Measurements from ENCODE around the gene FAM153A. TPM values are rescaled to one million over a fixed set of nuclear protein-coding genes. Genes with fewer than 3 reads are reported as not detected.
"Not testable (repeated sequence)": the region's sequence is repeated elsewhere in the genome, so short reads cannot be mapped to it uniquely, and the experiment has no call there.

FAM153A gene
- total RNA-seq, result 1 to 10 TPM in 2 of 4 donors, under 1 TPM in 1, not detected in 1; 0.28 to 3.3 (median 1.5) TPM

GRCh38 chr5:177782792-177783633 is at the start of gene FAM153A:
Gene FAM153A, minus strand, starts transcription at chr5:177782899.
- H3K27ac ChIP-seq, H3K36me3 ChIP-seq, DNase-seq, H3K9me3 ChIP-seq, H3K4me3 ChIP-seq, H3K27me3 ChIP-seq, H3K4me1 ChIP-seq: not testable (repeated sequence)

- H3K9me3 ChIP-seq, H3K27ac ChIP-seq, DNase-seq, H3K4me1 ChIP-seq, H3K36me3 ChIP-seq, H3K27me3 ChIP-seq, H3K4me3 ChIP-seq: not testable (repeated sequence)
Measured at GRCh38 chr5:177832287-177832686, 49.6 kb upstream of the FAM153A start.

GRCh38 chr5:177826073-177826472 is 43.4 kb upstream of the FAM153A start:
- not testable (repeated sequence) for DNase-seq, H3K27ac ChIP-seq, H3K27me3 ChIP-seq, H3K4me1 ChIP-seq, H3K9me3 ChIP-seq, H3K4me3 ChIP-seq, H3K36me3 ChIP-seq

GRCh38 chr5:177824776-177825175 is 42.1 kb upstream of the FAM153A start:
- H3K27me3 ChIP-seq, H3K9me3 ChIP-seq, H3K27ac ChIP-seq, H3K4me1 ChIP-seq, H3K36me3 ChIP-seq, H3K4me3 ChIP-seq, DNase-seq: not testable (repeated sequence)

GRCh38 chr5:177822489-177822888 is 39.8 kb upstream of the FAM153A start:
- not testable (repeated sequence) for H3K36me3 ChIP-seq, H3K4me3 ChIP-seq, DNase-seq, H3K4me1 ChIP-seq, H3K9me3 ChIP-seq, H3K27me3 ChIP-seq, H3K27ac ChIP-seq

GRCh38 chr5:177819664-177820063 is 37.0 kb upstream of the FAM153A start:
- not testable (repeated sequence) for H3K27me3 ChIP-seq, DNase-seq, H3K27ac ChIP-seq, H3K9me3 ChIP-seq, H3K4me1 ChIP-seq, H3K36me3 ChIP-seq, H3K4me3 ChIP-seq

- H3K27me3 ChIP-seq, DNase-seq, H3K27ac ChIP-seq, H3K36me3 ChIP-seq, H3K9me3 ChIP-seq, H3K4me1 ChIP-seq, H3K4me3 ChIP-seq: not testable (repeated sequence)
Measured at GRCh38 chr5:177812814-177813425, 30.2 kb upstream of the FAM153A start.

GRCh38 chr5:177812160-177812743 is 29.6 kb upstream of the FAM153A start:
- DNase-seq, H3K36me3 ChIP-seq: not testable (repeated sequence)

GRCh38 chr5:177809209-177809913 is 26.7 kb upstream of the FAM153A start:
- not testable (repeated sequence) for H3K4me1 ChIP-seq, H3K9me3 ChIP-seq, H3K27ac ChIP-seq, H3K4me3 ChIP-seq, H3K36me3 ChIP-seq, H3K27me3 ChIP-seq
- peak in 2 of 3 donors; percentile 20 to 46 for DNase-seq

More at GRCh38 chr5:177812160-177812743, 29.6 kb upstream of the FAM153A start:
- H3K4me3 ChIP-seq, H3K27me3 ChIP-seq, H3K4me1 ChIP-seq, H3K27ac ChIP-seq, H3K9me3 ChIP-seq: not testable (repeated sequence)

GRCh38 chr5:177808420-177808819 is 25.7 kb upstream of the FAM153A start:
- H3K36me3 ChIP-seq, H3K27ac ChIP-seq, H3K4me3 ChIP-seq, DNase-seq, H3K27me3 ChIP-seq, H3K9me3 ChIP-seq, H3K4me1 ChIP-seq: not testable (repeated sequence)

GRCh38 chr5:177807265-177807664 is 24.6 kb upstream of the FAM153A start:
- H3K4me3 ChIP-seq, H3K27me3 ChIP-seq, H3K36me3 ChIP-seq, H3K4me1 ChIP-seq, H3K27ac ChIP-seq, H3K9me3 ChIP-seq, DNase-seq: not testable (repeated sequence)

- H3K4me3 ChIP-seq, H3K27me3 ChIP-seq, H3K36me3 ChIP-seq, H3K9me3 ChIP-seq, DNase-seq, H3K4me1 ChIP-seq, H3K27ac ChIP-seq: not testable (repeated sequence)
Measured at GRCh38 chr5:177801427-177801826, 18.7 kb upstream of the FAM153A start.

GRCh38 chr5:177798237-177798840 is 15.6 kb upstream of the FAM153A start:
- H3K9me3 ChIP-seq, H3K27ac ChIP-seq, H3K4me3 ChIP-seq, DNase-seq, H3K27me3 ChIP-seq, H3K36me3 ChIP-seq, H3K4me1 ChIP-seq: not testable (repeated sequence)

- H3K9me3 ChIP-seq, DNase-seq, H3K4me1 ChIP-seq, H3K27ac ChIP-seq, H3K27me3 ChIP-seq, H3K4me3 ChIP-seq, H3K36me3 ChIP-seq: not testable (repeated sequence)
Measured at GRCh38 chr5:177793272-177793671, 10.6 kb upstream of the FAM153A start.

Data from Peyer's patch (tissue), 4 donors.